Measurements from ENCODE around the gene TMEM243.

GRCh38 chr7:87219545-87220025, at the start of gene TMEM243:
- TF ChIP-seq, protein P1, sequence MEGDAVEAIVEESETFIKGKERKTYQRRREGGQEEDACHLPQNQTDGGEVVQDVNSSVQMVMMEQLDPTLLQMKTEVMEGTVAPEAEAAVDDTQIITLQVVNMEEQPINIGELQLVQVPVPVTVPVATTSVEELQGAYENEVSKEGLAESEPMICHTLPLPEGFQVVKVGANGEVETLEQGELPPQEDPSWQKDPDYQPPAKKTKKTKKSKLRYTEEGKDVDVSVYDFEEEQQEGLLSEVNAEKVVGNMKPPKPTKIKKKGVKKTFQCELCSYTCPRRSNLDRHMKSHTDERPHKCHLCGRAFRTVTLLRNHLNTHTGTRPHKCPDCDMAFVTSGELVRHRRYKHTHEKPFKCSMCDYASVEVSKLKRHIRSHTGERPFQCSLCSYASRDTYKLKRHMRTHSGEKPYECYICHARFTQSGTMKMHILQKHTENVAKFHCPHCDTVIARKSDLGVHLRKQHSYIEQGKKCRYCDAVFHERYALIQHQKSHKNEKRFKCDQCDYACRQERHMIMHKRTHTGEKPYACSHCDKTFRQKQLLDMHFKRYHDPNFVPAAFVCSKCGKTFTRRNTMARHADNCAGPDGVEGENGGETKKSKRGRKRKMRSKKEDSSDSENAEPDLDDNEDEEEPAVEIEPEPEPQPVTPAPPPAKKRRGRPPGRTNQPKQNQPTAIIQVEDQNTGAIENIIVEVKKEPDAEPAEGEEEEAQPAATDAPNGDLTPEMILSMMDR (conservative IDR thresholded peaks at IDR 0.05 in 1 of 2, IDR thresholded peaks at IDR 0.05 in 1 of 2; ENCODE audit: extremely low read depth in 1 of 2, insufficient read depth in 1 of 2, low read depth in 1 of 2, low read length in 2 of 2) = peak in 1 of 2 donors; percentile 5
- no peak for TF ChIP-seq EZH2 (IDR thresholded peaks at IDR 0.05; ENCODE audit: borderline replicate concordance, low read length)

All from mammary epithelial cell (primary cell).